ENCODE measurements around the gene CCDC39. TPM values are rescaled to one million over a fixed set of nuclear protein-coding genes. Genes with fewer than 3 reads are reported as not detected.

The CCDC39 gene
- total and polyA plus RNA-seq, 2 of the 4 experiments (the other 2 are of a cell fraction), result not detected

GRCh38 chr3:180640987-180641386, 38.3 kb downstream of the CCDC39 start:
- POLR2A ChIA-PET (ENCODE audit: unreplicated experiment), result no interaction called here
- BruUV-seq (replicated peaks), result no TSS peak
- no peaks in the 10 kb centered on the region for H3K27me3 ChIP-seq (ENCODE audit: control insufficient read depth, insufficient read depth, low read length)

More at GRCh38 chr3:180640987-180641386, 38.3 kb downstream of the CCDC39 start:
- dilution Hi-C loops (cut with HindIII; ENCODE audit: low sequenced_read_pairs, unreplicated experiment), result no loop called here
- no peak overlapping the region for H2AFZ ChIP-seq (replicated peaks; ENCODE audit: low read length, poor library complexity)
- no peak overlapping the region for H2BK5ac ChIP-seq (ENCODE audit: low read depth, low read length, poor library complexity, severe bottlenecking)
- DNase-seq (no peak), ATAC-seq (ENCODE audit: low read depth) (no peak)
- no peak overlapping the region for H2BK120ac ChIP-seq (ENCODE audit: low read depth, low read length)
- H2BK20ac ChIP-seq (ENCODE audit: low read depth, low read length), result no peak overlapping the region
- no peak overlapping the region for H3K9ac ChIP-seq (ENCODE audit: low read depth, low read length)
- no peak overlapping the region for H3K4ac ChIP-seq (ENCODE audit: low read depth, low read length)
- H4K5ac ChIP-seq (ENCODE audit: low read depth, low read length), result no peak overlapping the region
- no peaks in the 10 kb centered on the region for H4K20me1 ChIP-seq (ENCODE audit: insufficient read depth, low read length)
- no peaks in the 10 kb centered on the region for H3K9me3 ChIP-seq (ENCODE audit: control insufficient read depth, insufficient read depth, low read length)
- H3K9me1 ChIP-seq (ENCODE audit: insufficient read depth, low read length), result no peaks in the 10 kb centered on the region
- in situ Hi-C loops (cut with MboI; ENCODE audit: low sequenced_read_pairs), result no loop called here
- H3K27ac ChIP-seq (ENCODE audit: insufficient read depth, low read length), result no peak overlapping the region
- H2BK15ac ChIP-seq (ENCODE audit: low read depth, low read length), result no peak overlapping the region
- no peaks in the 10 kb centered on the region for H3K4me1 ChIP-seq (ENCODE audit: control insufficient read depth, insufficient read depth, low read length)
- H3K36me3 ChIP-seq (ENCODE audit: control insufficient read depth, insufficient read depth, low read length), result no peaks in the 10 kb centered on the region
- no peak overlapping the region for H3K4me2 ChIP-seq (ENCODE audit: low read depth, low read length)
- H4K91ac ChIP-seq (ENCODE audit: insufficient read depth, low read depth, low read length), result no peak overlapping the region
- H4K8ac ChIP-seq (ENCODE audit: low read depth in 2 of 2, low read length in 2 of 2), result no peak overlapping the region
- H3K79me1 ChIP-seq (ENCODE audit: low read depth in 1 of 2, low read length in 2 of 2), result no peaks in the 10 kb centered on the region
- no peak overlapping the region for H2AK5ac ChIP-seq (ENCODE audit: low read depth, low read length)
- CTCF ChIA-PET, result no interaction called here
- intact Hi-C loops (cut with micrococcal nuclease), result no loop called here
- no peak overlapping the region for H3K56ac ChIP-seq (ENCODE audit: extremely low read depth, insufficient read depth, low read length)
- no peak overlapping the region for H3K18ac ChIP-seq (ENCODE audit: low read depth, low read length)
- H3K23ac ChIP-seq (ENCODE audit: low read depth, low read length), result no peak overlapping the region
- TF ChIP-seq FOS (IDR thresholded peaks at IDR 0.05; ENCODE audit: low read depth, low read length) (no peak), MAFK (IDR thresholded peaks at IDR 0.05; ENCODE audit: low read depth, low read length) (0 out of 2 replicates have a peak, but pooled peaks have one; percentile 46), MXI1 (IDR thresholded peaks at IDR 0.05; ENCODE audit: borderline replicate concordance, low read depth, low read length) (no peak), MAZ (IDR thresholded peaks at IDR 0.05; ENCODE audit: borderline replicate concordance, low read depth, low read length) (no peak)
- H2AK9ac ChIP-seq (replicated peaks; ENCODE audit: low read depth, low read length, poor library complexity), result no peak overlapping the region
- no peak overlapping the region for H3K4me3 ChIP-seq (ENCODE audit: insufficient read depth, low read depth, low read length)
- H3K14ac ChIP-seq (replicated peaks; ENCODE audit: low read depth, low read length), result no peak overlapping the region
